ENCODE results near the gene IMP3.

DNA sequence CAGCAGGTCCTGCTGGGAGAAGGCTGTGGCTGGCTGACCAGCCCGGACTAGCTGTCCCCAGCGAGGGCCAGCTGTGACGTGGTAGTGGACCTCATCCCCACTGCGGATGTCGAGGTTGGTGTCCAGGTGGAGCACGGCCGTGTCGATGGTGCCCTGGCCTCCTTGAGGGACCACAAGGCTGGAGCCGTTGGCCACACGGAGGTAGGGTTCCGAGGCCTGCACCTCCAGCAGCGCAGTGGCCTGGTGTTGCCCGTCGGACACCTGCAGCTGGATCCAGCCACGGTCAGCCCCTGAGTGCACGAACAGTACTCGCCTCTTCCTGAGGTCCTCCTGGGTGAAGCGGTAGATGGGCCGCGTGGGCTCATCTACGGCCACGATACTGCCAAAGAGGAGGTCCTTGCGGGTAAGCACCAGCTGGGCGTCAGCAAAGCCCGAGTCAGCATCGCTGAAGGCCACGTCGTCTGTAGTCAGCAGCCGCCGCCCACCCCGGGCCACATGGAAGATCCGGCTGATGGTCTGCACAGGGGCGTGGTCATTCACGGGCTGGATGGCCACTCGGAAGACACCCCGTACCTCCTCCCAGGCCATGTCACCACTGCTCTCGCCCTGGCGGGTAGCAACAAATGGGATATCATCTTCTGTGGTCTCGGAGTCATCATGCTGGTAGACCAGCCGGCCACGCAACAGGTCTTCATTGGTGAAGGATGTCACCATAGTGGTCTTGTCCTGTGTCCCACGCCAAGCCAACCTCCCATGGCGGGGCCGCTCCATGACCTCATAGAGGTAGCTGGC, 47.7 kb upstream of the IMP3 start:
- TF ChIP-seq, protein P1, sequence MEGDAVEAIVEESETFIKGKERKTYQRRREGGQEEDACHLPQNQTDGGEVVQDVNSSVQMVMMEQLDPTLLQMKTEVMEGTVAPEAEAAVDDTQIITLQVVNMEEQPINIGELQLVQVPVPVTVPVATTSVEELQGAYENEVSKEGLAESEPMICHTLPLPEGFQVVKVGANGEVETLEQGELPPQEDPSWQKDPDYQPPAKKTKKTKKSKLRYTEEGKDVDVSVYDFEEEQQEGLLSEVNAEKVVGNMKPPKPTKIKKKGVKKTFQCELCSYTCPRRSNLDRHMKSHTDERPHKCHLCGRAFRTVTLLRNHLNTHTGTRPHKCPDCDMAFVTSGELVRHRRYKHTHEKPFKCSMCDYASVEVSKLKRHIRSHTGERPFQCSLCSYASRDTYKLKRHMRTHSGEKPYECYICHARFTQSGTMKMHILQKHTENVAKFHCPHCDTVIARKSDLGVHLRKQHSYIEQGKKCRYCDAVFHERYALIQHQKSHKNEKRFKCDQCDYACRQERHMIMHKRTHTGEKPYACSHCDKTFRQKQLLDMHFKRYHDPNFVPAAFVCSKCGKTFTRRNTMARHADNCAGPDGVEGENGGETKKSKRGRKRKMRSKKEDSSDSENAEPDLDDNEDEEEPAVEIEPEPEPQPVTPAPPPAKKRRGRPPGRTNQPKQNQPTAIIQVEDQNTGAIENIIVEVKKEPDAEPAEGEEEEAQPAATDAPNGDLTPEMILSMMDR (conservative IDR thresholded peaks at IDR 0.05; ENCODE audit: low read depth, low read length): no peak
- no peak for TF ChIP-seq EZH2 (IDR thresholded peaks at IDR 0.05; ENCODE audit: borderline replicate concordance, low read depth, low read length, poor library complexity, severe bottlenecking)
